Activated CD4-positive, alpha-beta T cell treated with anti-CD3 and anti-CD28 coated beads, Interleukin-2, amount 50 U/mL, for 16 hours (primary cell): ENCODE results near the gene MTMR10.
A peak's percentile ranks its signal among the peaks of the same experiment; 100 is the strongest.

Source experiments
- DNase-seq: peaks from one replicate; pipeline ENCODE4 v3.0.0-alpha.2; 2020

MTMR10 gene

DNA sequence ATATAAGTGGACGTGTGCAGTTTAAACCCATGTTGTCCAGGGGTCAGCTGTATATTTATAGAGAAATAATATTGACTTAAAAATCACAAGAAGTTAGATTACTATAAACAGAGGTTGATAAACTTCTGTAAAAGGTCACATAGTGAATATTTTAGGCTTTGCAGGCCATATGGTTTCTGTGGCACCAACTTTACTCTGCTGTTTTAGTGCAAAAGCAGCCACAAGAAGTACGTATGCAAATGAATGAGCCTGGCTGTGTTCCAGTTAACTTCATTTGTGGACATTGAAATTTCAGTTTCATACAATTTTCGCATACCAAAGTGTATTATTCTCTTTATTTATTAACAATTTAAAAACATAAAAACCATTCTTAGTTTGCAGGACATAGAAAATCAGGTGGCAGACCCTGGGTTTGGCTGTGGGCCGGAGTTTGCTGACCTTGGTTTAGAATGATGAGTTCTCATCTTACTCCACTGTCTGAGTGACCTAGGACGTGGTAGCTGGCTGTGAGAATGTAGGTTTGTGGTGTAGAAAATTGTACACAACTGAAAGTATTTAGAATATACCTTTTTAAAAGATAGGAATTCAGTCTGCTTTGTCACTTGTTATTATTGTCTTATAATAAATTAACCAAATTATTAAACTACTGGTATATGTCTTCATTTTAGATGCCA lies 71.4 kb downstream of the MTMR10 start:
- DNase-seq: no peak

DNA sequence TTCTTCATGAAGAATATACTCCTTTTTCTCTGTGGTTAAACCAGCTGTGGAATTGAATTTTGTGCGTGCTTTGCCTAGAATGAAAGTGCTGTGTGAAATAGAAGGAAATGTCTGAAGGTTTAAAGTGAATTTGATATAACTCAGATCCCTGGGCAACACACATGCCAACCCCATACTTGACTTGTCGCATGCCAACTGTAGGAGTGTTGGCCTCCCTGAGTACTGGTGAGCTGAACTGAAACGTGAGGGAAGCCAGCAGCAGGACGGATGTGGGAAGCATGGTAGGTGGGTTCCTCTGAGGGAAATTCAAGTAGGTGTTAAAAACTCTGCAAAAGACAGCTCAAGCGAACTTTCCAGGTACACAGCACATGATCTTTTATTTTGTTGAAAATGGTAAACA lies 73.1 kb downstream of the MTMR10 start:
- DNase-seq: no peak

DNA sequence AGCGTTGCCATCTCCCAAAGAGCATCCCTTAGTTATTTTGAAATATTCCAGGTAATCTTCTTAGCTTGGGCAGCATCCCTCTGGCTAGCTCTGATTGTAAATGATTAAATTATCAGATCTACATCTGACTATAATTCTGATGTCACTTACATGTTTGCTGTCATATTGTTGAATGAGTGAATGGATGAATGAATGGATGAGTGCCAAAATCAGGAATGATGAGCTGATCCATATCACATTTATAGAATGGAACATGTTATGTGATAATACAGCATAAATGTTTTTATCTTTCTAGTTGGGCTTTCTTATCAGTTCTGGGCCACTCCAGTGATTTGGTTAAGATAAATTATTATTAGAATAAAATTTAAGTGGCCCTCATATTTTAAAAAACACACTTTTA lies 73.8 kb downstream of the MTMR10 start:
- no peak for DNase-seq

DNA sequence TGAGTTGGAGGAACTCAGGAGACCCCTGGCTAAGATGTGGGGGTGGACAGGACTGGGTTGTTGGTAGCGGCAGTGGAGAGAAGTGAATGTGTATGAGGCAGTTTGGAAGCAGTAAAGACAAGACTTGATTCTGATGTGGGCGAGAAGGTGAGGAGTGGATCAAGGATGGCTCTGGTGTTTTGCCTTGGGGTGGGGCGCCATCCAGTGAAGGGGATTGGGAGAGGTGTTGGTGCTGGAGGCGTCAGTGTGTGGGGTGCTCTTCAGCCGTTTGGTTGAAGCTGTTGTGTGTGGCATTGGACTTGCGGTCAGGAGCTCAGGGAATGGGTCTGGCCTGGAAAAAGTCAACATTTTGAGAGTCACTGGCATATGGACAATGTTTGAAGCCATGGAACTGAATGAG lies 74.4 kb downstream of the MTMR10 start:
- no peak for DNase-seq

DNA sequence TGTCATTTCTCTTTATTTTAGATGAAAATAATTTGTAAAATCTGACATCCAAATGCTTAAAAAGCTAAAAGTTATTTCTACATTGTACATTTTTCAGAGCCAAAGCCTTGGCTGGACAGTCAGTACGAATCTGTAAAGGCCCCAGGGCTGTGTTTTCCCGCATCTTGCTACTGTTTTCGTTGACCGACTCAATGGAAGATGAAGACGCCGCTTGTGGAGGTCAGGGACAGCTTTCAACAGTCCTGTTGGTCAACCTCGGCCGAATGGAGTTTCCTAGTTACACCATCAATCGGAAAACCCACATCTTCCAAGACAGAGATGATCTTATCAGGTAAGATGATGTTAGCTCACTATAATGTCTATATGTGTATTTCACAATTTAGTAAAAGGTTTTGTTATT lies 77.7 kb downstream of the MTMR10 start:
- no peak for DNase-seq

DNA sequence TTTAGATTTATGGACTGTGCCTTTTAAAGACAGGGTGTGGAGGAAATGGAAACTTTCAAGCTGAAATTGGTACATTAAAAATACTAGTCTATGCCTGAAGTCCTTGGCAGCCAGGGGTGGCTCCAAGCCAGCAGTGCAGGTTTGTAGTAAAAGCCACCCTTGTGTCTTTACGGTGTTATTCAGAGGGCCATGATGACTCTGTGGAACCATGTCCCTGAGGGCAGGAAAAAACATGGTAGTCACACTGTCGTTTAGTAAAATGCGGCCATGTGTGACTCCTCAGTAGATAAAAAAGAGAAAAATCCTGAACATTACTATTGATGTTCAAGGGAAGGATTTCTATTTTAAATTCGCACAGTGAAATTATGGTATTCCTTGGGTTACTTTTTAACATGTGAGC lies 85.1 kb downstream of the MTMR10 start:
- no peak for DNase-seq

DNA sequence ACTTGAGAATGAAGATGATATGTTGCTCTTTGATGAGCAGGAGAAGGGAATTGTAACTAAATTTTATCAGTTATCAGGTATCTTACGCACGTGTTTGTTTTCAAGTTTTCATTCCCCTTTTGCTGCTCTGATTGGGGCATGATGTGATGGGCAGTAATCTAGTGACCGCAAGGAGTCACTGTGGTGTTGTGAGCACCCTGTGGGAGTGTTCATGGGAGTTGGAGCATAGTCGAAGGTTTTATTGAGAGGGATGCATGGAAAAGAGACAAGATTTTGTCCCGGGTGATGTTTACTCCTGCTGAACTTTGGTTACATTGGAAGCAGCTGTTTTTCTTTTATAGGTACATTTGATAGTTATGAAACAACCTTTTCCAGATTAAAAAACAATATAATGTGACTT lies 85.6 kb downstream of the MTMR10 start:
- DNase-seq: no peak

DNA sequence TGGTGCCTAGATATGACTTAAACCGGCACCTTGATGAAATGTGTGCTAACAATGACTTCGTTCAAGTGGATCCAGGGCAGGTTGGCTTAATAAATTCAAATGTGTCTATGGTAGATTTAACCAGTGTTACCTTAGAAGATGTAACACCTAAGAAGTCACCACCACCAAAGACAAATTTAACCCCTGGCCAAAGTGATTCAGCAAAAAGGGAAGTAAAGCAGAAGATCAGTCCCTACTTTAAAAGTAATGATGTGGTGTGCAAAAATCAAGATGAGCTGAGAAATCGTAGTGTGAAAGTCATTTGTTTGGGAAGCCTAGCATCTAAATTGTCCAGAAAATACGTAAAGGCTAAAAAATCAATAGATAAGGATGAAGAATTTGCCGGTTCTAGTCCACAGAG lies 86.6 kb downstream of the MTMR10 start:
- no peak for DNase-seq

DNA sequence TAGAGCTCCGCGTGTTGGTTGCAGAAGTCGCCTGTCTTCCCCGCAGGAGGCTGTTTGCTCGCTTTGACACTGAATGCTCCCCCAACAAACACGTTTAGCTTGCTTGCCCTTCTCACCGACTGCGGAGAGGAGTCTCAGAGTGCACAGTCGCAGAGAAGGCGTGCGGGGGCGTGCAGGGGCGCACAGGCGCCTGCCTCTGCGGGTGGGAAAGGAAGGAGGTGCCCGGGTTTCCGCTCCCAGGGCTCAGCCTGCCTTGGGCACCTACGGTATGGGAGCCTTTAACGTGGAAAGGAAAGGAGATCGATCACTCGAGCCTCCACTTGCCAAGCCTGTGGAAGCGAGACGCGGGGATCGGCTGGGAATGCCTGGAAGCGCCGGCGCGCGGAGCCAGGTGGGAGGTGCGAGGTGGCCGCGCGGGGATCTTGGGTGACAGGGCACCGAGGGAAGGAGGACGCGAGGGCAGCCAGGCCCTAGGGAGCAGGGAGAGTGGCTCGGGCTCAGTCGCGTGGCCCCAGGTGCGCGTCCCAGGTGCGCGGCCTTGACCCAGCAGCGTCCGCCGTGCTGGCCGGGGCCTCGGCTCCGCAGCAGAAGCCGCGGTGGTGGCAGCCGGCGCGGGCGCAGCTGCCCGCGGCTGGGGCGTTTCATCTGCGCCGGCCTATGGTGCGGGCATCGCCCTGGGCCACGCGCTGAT lies 87.8 kb downstream of the MTMR10 start, which contains the start of gene FAN1:
FAN1 (plus strand) TSS at position 419 of the 691 bp plus-strand sequence. CDS start 749 bp downstream, outside the sequence.
- DNase-seq: peak; percentile 87

DNA sequence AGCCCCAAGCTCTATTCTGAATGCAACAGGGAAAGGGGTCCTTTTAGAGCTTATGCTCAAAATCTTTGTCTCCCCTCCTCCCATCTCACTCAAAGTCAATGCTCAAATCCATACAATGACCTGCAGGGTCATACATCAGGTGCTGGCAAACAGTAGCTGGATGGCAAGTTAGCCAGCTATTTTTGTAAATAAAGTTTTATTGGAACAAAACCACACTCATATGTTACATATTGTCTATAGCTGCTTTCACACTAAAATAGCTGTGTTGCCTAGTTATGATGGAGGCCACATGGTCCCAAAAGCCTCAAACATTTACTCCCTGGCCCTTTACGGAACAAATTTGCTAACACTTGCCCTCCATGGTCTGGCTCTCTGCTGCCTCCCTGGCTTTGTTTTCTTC lies 89.5 kb downstream of the MTMR10 start:
- no peak for DNase-seq

DNA sequence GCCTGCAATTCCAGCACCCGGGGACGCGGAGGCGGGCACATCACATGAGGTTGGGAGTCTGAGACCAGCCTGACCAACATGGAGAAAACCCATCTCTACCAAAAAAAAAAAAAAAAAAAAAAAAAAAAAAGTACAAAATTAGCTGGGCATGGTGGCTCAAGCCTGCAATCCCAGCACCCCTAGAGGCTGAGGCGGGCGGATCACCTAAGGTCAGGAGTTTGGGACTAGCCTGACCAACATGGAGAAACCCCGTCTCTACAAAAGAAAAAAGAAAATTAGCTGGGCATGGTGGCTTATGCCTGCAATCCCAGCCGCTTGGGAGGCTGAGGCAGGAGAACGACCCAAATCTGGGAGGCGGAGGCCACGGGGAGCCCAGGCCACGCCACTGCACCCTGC lies 95.2 kb downstream of the MTMR10 start:
- DNase-seq: no peak

DNA sequence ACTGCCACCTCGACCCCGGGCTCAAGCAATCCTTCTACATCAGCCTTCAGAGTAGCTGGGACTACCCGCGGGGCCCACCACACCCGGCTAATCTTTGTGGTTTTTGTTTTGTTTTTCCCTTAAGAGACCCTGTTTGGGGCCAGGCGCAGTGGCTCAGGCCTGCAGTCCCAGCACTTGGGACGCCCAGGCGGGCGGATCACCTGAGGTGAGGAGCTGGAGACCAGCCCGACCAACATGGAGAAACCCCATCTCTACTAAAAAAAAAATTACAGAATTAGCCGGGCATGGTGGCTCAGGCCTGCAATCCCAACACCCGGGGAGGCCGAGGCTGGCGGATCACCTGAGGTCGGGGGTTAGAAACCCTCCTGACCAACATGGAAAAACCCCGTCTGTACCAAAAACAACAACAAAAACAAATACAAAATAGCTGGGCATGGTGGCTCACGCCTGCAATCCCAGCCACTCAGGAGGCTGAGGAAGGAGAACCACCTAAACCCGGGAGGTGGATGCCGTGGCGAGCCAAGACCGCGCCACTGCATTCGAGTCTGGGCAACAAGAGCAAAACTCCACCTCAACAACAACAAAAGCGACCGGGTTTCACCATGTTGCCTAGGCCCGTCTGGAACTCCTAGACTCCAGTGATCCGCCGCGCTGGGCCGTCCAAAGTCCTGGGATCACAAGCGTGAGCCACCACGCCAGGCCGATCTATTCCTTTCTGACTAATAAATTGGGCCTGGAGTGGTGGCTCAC lies 95.8 kb downstream of the MTMR10 start:
- no peak for DNase-seq

DNA sequence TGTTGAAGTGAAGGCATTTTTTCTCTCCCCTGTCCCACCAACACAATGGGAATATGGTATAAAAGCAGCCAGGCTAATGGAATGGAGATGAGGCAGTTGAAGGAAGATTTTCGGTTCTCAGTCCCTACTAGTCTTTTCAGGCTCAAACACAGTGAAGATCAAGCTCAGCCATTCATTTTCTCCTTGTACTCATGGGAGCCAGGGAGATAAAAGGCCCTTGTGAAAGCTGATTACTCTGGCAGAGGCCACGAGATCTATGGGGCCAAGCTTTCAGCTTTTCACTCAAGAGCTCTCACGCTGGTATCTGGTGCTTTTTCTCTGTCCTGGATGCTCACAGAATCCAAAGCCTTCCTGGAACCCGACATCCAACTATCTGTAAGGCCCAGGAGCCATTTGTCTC lies 102.2 kb downstream of the MTMR10 start:
- no peak for DNase-seq
